Right lobe of liver (tissue), 4 donors: ENCODE results near the gene SEPTIN1.

Experiments
- POLR2A ChIP-seq: fragments of 450-650 bp; IDR thresholded peaks from one replicate; pipeline ENCODE4 v1.6.1; 2017; ENCODE audit warnings: antibody characterized with exemption, mild to moderate bottlenecking
- TF ChIP-seq, protein P1 (sequence below), 4 donors: fragments of 200-600 bp in 3 of 4; fragments of 450-650 bp in 1 of 4; IDR thresholded peaks; one replicate each; pipeline versions ENCODE4 v1.5.1 to v1.8.0; 2016 to 2022; ENCODE audit warnings: antibody characterized with exemption in 4 of 4, mild to moderate bottlenecking in 2 of 4
- donor health status: DM: no; HTN: no; CAD: no.
- donor health status: DM: no; HTN: no; CAD: no.
- donor health status: DM: no; HTN: yes; CAD: no.

DNA sequence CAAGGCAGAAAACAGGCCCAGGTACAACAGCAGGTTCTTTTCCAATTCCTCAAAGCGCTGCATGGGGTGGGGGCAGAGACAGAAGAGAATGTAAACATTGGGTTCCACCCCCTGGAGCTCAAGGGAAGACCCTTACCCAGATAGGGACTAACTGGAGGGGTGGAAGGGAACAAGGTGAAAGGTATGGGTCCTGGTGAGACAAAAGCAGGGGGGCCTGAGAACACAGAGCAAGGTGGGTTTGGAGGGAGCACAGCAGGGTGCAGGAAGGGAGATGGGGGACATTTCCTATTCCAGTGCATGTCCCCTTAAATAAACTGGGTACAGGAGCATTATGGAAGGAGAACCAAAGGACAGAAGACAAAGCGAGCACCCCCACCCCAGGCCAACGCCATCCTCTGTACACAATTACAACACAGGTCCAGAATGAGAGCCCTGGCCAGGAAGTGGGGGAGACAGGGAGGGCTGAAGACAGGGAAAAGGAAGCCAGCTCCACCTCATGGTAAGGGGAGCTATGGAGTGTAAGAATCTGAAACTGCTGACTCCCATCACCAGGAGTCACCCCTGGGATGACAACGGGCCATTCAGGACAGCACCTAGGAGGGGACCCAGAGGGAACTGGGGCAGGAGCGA lies 25.2 kb downstream of the SEPTIN1 start:
- TF ChIP-seq, protein P1, sequence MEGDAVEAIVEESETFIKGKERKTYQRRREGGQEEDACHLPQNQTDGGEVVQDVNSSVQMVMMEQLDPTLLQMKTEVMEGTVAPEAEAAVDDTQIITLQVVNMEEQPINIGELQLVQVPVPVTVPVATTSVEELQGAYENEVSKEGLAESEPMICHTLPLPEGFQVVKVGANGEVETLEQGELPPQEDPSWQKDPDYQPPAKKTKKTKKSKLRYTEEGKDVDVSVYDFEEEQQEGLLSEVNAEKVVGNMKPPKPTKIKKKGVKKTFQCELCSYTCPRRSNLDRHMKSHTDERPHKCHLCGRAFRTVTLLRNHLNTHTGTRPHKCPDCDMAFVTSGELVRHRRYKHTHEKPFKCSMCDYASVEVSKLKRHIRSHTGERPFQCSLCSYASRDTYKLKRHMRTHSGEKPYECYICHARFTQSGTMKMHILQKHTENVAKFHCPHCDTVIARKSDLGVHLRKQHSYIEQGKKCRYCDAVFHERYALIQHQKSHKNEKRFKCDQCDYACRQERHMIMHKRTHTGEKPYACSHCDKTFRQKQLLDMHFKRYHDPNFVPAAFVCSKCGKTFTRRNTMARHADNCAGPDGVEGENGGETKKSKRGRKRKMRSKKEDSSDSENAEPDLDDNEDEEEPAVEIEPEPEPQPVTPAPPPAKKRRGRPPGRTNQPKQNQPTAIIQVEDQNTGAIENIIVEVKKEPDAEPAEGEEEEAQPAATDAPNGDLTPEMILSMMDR (IDR thresholded peaks at IDR 0.05), result no peak
- no peak for TF ChIP-seq POLR2A
